ENCODE results near the gene RBM47. TPM values are rescaled to one million over a fixed set of nuclear protein-coding genes. Genes with fewer than 3 reads are reported as not detected.
"Not testable (repeated sequence)": the region's sequence is repeated elsewhere in the genome, so short reads cannot be mapped to it uniquely, and the experiment has no call there.

RBM47 gene
- total and polyA plus RNA-seq, 4 donors: 1.6 to 13.6 (median 4.0) TPM

DNA sequence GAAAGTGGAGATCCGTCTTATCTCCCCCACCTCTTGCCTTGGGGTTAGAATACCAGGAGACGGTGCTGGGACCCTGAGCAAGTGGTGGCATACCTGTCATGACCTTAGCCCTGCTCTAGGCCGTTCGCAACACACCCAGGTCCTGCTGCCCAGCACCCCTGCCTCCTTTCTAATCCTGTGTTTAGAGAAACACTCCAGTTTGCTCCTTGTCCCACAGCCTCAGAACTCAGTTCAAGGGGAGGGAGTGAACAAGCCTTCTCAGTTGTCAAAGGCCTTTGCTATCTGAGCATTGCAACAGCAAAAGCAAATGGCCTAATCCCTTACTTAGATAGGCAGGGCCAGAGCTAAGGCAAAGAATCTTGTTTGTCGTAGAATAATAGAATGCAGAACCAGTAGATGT is 226.6 kb downstream of the RBM47 start:
- H3K27ac ChIP-seq (ENCODE audit: low read depth, low read length): no peak overlapping the region
- H3K36me3 ChIP-seq (ENCODE audit: control insufficient read depth, insufficient read depth, low read length): no peaks in the 10 kb centered on the region
- no peak overlapping the region for H3K4me3 ChIP-seq (ENCODE audit: low read depth, low read length)
- no peaks in the 10 kb centered on the region for H3K4me1 ChIP-seq (ENCODE audit: control insufficient read depth, insufficient read depth, low read length)
- 87% methylated on average over 5 of the region's 5 CpGs for WGBS (ENCODE audit: insufficient coverage)
- no peaks in the 10 kb centered on the region for H3K9me3 ChIP-seq (ENCODE audit: control insufficient read depth, insufficient read depth, low read length)
- no peaks in the 10 kb centered on the region for H3K27me3 ChIP-seq (ENCODE audit: control insufficient read depth, insufficient read depth, low read length)
- no peak for DNase-seq (ENCODE audit: low read depth in 4 of 6, low spot score in 6 of 6)

DNA sequence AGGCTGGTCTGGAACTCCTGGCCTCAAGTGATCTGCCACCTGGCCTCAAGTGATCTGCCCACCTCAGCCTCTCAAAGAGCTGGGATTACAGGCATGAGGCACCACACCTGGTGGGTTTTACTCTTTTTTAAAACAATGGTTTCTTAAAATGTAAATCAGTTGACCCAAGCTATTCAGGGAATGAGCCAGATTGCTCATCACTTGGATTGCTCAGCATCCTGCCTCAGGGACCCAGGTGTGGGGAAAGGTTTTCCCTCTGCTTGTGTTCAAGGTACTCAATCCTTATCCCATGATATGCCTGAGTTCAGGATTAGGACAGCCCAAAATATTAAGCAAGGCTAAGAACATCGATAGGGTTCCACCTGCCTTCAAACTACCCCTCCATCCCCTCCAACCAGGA is 227.1 kb downstream of the RBM47 start:
- Histone ChIP-seq H3K27ac (ENCODE audit: low read depth, low read length) (no peak overlapping the region), H3K4me1 (ENCODE audit: control insufficient read depth, insufficient read depth, low read length) (no peaks in the 10 kb centered on the region), H3K36me3 (ENCODE audit: control insufficient read depth, insufficient read depth, low read length) (no peaks in the 10 kb centered on the region), H3K4me3 (ENCODE audit: low read depth, low read length) (no peak overlapping the region), H3K9me3 (ENCODE audit: control insufficient read depth, insufficient read depth, low read length) (no peaks in the 10 kb centered on the region), H3K27me3 (ENCODE audit: control insufficient read depth, insufficient read depth, low read length) (no peaks in the 10 kb centered on the region)
- no CpG with 5 or more reads among the region's 1 CpG for WGBS (ENCODE audit: insufficient coverage)
- no peak for DNase-seq (ENCODE audit: low read depth in 4 of 6, low spot score in 6 of 6)

DNA sequence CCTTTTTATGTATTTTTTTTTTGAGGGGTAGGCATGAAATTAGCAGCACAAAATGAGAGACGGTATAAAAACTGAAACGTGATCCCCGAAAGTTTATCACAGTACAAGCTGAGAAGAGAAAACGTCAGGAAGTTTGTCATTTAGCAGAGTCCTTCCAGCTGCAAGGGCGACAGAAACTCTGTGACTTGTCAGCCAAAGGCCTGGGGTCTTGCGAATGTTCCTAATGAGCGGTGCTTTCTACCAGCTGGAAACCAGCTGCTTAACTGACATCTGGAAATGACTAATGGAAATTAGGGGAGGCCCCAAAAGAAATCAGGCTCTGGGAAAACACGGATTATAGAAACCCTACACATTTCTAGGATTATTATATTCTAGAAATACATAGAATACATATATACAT is 228.0 kb downstream of the RBM47 start:
- WGBS (ENCODE audit: insufficient coverage): 58% methylated on average over 7 of the region's 8 CpGs
- DNase-seq (ENCODE audit: low read depth in 4 of 6, low spot score in 6 of 6): no peak
- Histone ChIP-seq H3K27me3 (ENCODE audit: control insufficient read depth, insufficient read depth, low read length) (no peaks in the 10 kb centered on the region), H3K27ac (ENCODE audit: low read depth, low read length) (no peak overlapping the region), H3K9me3 (ENCODE audit: control insufficient read depth, insufficient read depth, low read length) (no peaks in the 10 kb centered on the region), H3K4me3 (ENCODE audit: low read depth, low read length) (no peak overlapping the region), H3K36me3 (ENCODE audit: control insufficient read depth, insufficient read depth, low read length) (no peaks in the 10 kb centered on the region), H3K4me1 (ENCODE audit: control insufficient read depth, insufficient read depth, low read length) (no peaks in the 10 kb centered on the region)

GRCh38 chr4:40401096-40401495 is 228.6 kb downstream of the RBM47 start:
- no peak for DNase-seq (ENCODE audit: low read depth in 4 of 6, low spot score in 6 of 6)
- H3K27me3 ChIP-seq (ENCODE audit: control insufficient read depth, insufficient read depth, low read length): no peaks in the 10 kb centered on the region
- 91% methylated on average over 5 of the region's 6 CpGs for WGBS (ENCODE audit: insufficient coverage)

GRCh38 chr4:40399578-40399977 is 230.1 kb downstream of the RBM47 start:
- Histone ChIP-seq H3K4me1 (ENCODE audit: control insufficient read depth, insufficient read depth, low read length) (no peaks in the 10 kb centered on the region), H3K4me3 (ENCODE audit: low read depth, low read length) (no peak overlapping the region), H3K36me3 (ENCODE audit: control insufficient read depth, insufficient read depth, low read length) (no peaks in the 10 kb centered on the region), H3K27me3 (ENCODE audit: control insufficient read depth, insufficient read depth, low read length) (no peaks in the 10 kb centered on the region), H3K9me3 (ENCODE audit: control insufficient read depth, insufficient read depth, low read length) (no peaks in the 10 kb centered on the region), H3K27ac (ENCODE audit: low read depth, low read length) (no peak overlapping the region)
- 92% methylated on average over 3 of the region's 3 CpGs for WGBS (ENCODE audit: insufficient coverage)
- DNase-seq (ENCODE audit: low read depth in 4 of 6, low spot score in 6 of 6): no peak

More at GRCh38 chr4:40401096-40401495, 228.6 kb downstream of the RBM47 start:
- Histone ChIP-seq H3K27ac (ENCODE audit: low read depth, low read length) (no peak overlapping the region), H3K9me3 (ENCODE audit: control insufficient read depth, insufficient read depth, low read length) (no peaks in the 10 kb centered on the region), H3K4me1 (ENCODE audit: control insufficient read depth, insufficient read depth, low read length) (no peaks in the 10 kb centered on the region), H3K4me3 (ENCODE audit: low read depth, low read length) (no peak overlapping the region), H3K36me3 (ENCODE audit: control insufficient read depth, insufficient read depth, low read length) (no peaks in the 10 kb centered on the region)

GRCh38 chr4:40395908-40396793 is 233.5 kb downstream of the RBM47 start:
- Histone ChIP-seq H3K9me3 (ENCODE audit: control insufficient read depth, insufficient read depth, low read length) (no peaks in the 10 kb centered on the region), H3K4me1 (ENCODE audit: control insufficient read depth, insufficient read depth, low read length) (no peaks in the 10 kb centered on the region), H3K27ac (ENCODE audit: low read depth, low read length) (no peak overlapping the region), H3K36me3 (ENCODE audit: control insufficient read depth, insufficient read depth, low read length) (no peaks in the 10 kb centered on the region), H3K4me3 (ENCODE audit: low read depth, low read length) (no peak overlapping the region), H3K27me3 (ENCODE audit: control insufficient read depth, insufficient read depth, low read length) (no peaks in the 10 kb centered on the region)
- WGBS (ENCODE audit: insufficient coverage): 66% methylated on average over 4 of the region's 7 CpGs
- peak in 1 of 6 donors; percentile 42 for DNase-seq (ENCODE audit: low read depth in 4 of 6, low spot score in 6 of 6)

DNA sequence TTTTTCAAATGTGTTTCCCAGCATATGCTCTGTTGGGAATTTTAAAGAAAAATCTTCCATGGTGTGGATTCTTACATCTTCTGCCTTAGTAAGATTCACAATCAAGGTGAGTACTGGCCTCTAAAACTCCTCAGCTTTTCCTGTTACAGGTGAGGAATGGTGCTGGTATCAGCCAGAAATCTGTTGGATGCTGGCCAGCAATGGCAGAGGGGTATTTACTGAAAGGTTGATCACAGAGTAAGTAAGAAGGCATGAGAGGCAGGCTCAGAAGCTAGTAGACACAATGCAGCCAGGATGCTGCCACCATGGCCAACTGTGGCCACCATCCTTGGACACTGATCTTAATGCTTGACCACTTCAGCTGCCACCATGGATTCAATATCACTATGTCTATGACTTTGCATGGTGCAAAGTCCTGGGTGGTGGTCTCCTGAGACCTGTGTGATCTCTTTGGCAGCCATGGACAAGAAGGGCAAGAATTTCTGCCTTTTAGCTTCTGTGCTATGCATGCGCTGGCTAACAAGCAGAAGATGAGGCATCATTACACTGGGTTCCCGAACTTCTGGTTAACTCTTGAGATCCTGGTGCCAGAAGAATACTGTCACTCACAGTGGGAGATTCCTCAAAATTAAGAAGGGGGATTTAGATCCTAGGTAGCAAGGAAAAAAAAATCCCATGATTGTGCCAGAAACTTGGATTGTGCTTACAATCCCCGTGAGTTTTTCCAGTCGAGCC is 234.3 kb downstream of the RBM47 start:
- Histone ChIP-seq H3K4me1 (ENCODE audit: control insufficient read depth, insufficient read depth, low read length) (no peaks in the 10 kb centered on the region), H3K27me3 (ENCODE audit: control insufficient read depth, insufficient read depth, low read length) (no peaks in the 10 kb centered on the region), H3K9me3 (ENCODE audit: control insufficient read depth, insufficient read depth, low read length) (no peaks in the 10 kb centered on the region), H3K27ac (ENCODE audit: low read depth, low read length) (no peak overlapping the region), H3K4me3 (ENCODE audit: low read depth, low read length) (no peak overlapping the region), H3K36me3 (ENCODE audit: control insufficient read depth, insufficient read depth, low read length) (no peaks in the 10 kb centered on the region)
- 65% methylated on average over 4 of the region's 4 CpGs for WGBS (ENCODE audit: insufficient coverage)
- DNase-seq (ENCODE audit: low read depth in 4 of 6, low spot score in 6 of 6): no peak

GRCh38 chr4:40394236-40394635 is 235.4 kb downstream of the RBM47 start:
- peak in 1 of 6 donors; percentile 15 for DNase-seq (ENCODE audit: low read depth in 4 of 6, low spot score in 6 of 6)
- no peaks in the 10 kb centered on the region for H3K4me1 ChIP-seq (ENCODE audit: control insufficient read depth, insufficient read depth, low read length)
- no peaks in the 10 kb centered on the region for H3K9me3 ChIP-seq (ENCODE audit: control insufficient read depth, insufficient read depth, low read length)
- H3K36me3 ChIP-seq (ENCODE audit: control insufficient read depth, insufficient read depth, low read length): no peaks in the 10 kb centered on the region
- 16% methylated on average over 3 of the region's 6 CpGs for WGBS (ENCODE audit: insufficient coverage)
- H3K27me3 ChIP-seq (ENCODE audit: control insufficient read depth, insufficient read depth, low read length): no peaks in the 10 kb centered on the region
- no peak overlapping the region for H3K4me3 ChIP-seq (ENCODE audit: low read depth, low read length)
- no peak overlapping the region for H3K27ac ChIP-seq (ENCODE audit: low read depth, low read length)

GRCh38 chr4:40392241-40392640 is 237.4 kb downstream of the RBM47 start:
- 95% methylated on average over 6 of the region's 9 CpGs for WGBS (ENCODE audit: insufficient coverage)
- H3K27me3 ChIP-seq (ENCODE audit: control insufficient read depth, insufficient read depth, low read length); H3K4me3 ChIP-seq (ENCODE audit: low read depth, low read length); H3K4me1 ChIP-seq (ENCODE audit: control insufficient read depth, insufficient read depth, low read length); H3K27ac ChIP-seq (ENCODE audit: low read depth, low read length); DNase-seq (ENCODE audit: low read depth in 4 of 6, low spot score in 6 of 6); H3K9me3 ChIP-seq (ENCODE audit: control insufficient read depth, insufficient read depth, low read length); H3K36me3 ChIP-seq (ENCODE audit: control insufficient read depth, insufficient read depth, low read length): not testable (repeated sequence)

Measured in spinal cord (tissue), 10 donors.